ENCODE measurements around the gene SYNGR2.

DNA sequence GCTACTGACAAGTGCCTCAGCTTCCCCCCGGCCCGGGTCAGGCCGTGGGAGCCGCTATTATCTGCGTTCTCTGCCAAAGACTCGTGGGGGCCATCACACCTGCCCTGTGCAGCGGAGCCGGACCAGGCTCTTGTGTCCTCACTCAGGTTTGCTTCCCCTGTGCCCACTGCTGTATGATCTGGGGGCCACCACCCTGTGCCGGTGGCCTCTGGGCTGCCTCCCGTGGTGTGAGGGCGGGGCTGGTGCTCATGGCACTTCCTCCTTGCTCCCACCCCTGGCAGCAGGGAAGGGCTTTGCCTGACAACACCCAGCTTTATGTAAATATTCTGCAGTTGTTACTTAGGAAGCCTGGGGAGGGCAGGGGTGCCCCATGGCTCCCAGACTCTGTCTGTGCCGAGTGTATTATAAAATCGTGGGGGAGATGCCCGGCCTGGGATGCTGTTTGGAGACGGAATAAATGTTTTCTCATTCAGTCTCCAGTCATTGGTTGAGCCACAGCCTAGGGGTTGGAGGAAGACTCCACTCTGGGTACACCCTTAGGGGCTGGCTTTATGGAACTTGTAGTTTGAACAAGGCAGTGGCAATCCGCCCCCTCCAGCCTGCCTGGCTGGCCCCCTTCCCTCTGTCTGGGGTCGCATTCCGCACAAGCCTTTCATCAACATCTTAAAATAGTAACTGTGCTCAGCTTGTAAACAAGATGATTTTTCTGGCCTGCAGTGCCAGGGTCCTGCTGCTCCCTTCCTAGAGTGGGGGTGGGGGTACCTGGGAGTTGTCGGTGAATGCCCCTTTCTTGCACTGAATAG lies 4.1 kb downstream of the SYNGR2 start:
- TF ChIP-seq, protein P1, sequence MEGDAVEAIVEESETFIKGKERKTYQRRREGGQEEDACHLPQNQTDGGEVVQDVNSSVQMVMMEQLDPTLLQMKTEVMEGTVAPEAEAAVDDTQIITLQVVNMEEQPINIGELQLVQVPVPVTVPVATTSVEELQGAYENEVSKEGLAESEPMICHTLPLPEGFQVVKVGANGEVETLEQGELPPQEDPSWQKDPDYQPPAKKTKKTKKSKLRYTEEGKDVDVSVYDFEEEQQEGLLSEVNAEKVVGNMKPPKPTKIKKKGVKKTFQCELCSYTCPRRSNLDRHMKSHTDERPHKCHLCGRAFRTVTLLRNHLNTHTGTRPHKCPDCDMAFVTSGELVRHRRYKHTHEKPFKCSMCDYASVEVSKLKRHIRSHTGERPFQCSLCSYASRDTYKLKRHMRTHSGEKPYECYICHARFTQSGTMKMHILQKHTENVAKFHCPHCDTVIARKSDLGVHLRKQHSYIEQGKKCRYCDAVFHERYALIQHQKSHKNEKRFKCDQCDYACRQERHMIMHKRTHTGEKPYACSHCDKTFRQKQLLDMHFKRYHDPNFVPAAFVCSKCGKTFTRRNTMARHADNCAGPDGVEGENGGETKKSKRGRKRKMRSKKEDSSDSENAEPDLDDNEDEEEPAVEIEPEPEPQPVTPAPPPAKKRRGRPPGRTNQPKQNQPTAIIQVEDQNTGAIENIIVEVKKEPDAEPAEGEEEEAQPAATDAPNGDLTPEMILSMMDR (optimal IDR thresholded peaks at IDR 0.05 in 1 of 3, IDR thresholded peaks at IDR 0.05 in 1 of 3, conservative IDR thresholded peaks at IDR 0.05 in 1 of 3; ENCODE audit: extremely low read depth in 1 of 3, insufficient read depth in 2 of 3, low read length in 3 of 3), result no peak
- TF ChIP-seq EZH2 (IDR thresholded peaks at IDR 0.05; ENCODE audit: low read length), result no peak
